Activated T-cell treated with anti-CD3 and anti-CD28 coated beads for 48 hours (primary cell): ENCODE data around the gene SELENOF.

ENCODE experiments used
- DNase-seq: peaks from one replicate; pipeline ENCODE4 v3.0.0-alpha.2; 2020; ENCODE audit warnings: low read depth

SELENOF gene

DNA sequence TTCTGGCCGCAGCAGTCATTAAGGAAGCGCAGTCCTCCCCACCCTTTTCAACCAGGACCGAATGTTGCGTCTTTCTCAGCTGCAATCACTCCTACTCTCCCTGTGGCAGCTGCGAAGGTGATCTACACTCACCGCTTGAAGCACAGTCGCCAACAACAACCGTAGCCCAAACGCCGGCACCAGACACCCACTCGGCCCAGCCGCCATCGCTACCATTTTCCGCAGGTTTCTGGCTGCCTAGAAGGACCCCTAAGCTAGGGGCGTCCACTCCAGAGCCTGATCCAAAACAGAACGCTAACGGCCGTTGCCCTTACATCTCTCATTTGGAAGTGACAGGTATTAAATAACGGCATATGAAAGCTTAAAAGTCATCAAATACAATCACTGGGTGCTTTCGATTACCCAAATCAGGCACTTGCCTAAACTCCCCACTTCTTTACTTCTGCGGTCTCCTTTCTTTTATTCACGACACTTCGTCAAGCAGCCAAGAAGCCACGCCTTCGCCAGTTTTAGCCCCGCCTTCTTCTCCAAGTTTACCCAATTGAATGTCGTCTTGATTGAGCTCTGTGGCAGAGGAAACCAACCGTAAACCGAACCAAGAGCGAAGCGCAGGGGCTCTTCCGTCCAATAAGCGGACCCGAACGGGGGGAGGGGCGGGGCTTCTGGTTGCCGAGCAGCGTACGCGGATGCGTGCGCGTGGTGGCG lies at the start of gene SELENOF:
Gene SELENOF, minus strand, starts transcription at position 231 of the 705 bp plus-strand sequence. Its CDS starts 15 bp downstream, at position 216.
- peak; percentile 97 for DNase-seq

DNA sequence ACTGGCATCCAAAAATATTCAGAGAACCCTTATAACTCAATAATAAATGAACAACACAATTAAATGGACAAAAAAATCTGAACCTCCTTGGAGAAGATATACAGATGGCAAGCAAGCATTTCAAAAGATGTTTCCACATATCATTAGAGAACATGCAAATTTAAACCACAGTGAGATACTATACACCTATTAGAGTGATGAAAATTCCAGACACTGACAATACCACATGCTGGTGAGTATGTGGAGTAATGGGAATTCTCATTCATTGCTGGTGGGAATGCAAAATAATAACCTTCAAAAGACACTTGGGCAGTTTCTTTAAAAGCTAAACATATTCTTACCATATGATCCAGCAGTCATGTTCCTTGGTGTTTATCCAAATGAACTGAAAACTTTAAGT lies 46.6 kb upstream of the SELENOF start:
- no peak for DNase-seq

- DNase-seq: no peak
Measured at GRCh38 chr1:86957221-86957620, 43.3 kb upstream of the SELENOF start.

DNA sequence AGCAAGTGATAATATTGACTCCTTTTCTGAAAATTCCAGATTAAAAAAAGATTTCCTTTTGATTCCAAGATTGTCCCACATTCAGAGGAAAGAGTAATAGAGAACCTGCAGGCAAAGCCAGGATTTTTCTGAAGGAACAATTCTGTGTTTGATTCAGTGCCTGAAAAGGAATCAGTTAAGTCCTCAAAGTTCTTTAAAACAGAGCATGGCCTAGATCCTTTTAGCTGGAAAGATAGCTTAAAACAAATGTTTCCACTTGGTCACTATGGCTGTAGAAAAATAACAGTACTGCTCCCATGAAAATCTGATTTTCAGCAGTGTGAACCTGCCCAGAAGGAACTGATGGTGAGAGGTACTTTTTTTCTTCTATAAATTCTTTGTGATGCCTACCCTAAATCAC lies 42.3 kb upstream of the SELENOF start:
- no peak for DNase-seq

GRCh38 chr1:86955678-86956077 lies 41.8 kb upstream of the SELENOF start:
- DNase-seq: no peak

DNA sequence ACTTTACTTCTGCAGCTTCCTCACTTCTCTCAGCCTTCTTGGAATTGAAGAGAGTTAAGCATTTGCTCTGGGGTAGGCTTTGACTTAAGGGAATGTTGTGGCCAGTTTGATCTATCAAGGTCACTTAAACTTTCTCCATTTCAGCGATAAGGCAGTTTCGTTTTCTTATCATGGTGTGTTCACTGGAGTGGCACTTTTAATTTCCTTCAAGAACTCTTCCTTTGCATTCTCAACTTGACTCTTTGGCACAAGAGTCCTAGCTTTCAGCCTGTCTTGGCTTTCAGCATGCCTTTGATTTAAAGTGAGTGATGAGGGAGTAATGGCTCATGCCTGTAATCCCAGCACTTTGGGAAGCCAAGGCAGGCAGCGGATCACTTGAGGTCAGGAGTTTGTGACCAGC lies 39.2 kb upstream of the SELENOF start:
- DNase-seq: no peak

DNA sequence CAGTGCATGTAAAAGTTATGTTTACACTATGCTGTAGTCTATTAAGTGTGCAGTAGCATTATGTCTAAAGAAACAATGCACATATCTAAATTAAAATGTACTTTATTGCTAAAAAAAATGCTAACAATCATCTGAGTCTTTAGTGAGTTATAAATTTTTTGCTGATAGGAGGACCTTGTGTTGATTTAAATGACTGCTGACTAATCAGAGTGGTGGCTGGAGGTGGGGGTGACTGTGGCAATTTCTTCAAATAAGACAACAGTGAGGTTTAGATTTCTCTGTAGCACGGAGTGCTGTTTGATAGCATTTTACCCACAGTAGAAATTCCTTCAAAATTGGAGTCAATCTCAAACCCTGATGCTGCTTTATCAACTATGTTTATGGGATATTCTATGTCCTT lies 37.5 kb upstream of the SELENOF start:
- DNase-seq: no peak

GRCh38 chr1:86950712-86951419 lies 36.9 kb upstream of the SELENOF start:
- DNase-seq: no peak

DNA sequence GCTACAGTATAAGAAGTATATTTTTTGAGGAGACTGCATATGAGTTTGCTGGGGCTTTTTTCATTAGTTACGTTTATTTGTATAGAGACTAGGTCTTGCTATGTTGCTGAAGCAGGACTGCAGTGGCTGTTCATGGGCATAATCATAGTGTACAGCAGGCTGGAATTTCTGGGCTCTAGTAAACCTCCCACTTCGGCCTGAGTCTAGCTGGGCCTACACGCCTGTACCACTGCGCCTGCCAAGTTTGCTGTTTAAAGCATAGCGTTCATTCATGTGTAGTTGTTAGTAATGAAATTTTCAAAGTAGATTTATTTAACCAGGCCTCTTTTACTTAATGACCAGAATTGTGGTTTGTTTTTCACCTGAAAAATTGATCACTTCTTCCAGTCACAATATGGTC lies 34.3 kb upstream of the SELENOF start:
- DNase-seq: no peak

- DNase-seq: no peak
Measured at GRCh38 chr1:86942743-86943142, 28.8 kb upstream of the SELENOF start.

DNA sequence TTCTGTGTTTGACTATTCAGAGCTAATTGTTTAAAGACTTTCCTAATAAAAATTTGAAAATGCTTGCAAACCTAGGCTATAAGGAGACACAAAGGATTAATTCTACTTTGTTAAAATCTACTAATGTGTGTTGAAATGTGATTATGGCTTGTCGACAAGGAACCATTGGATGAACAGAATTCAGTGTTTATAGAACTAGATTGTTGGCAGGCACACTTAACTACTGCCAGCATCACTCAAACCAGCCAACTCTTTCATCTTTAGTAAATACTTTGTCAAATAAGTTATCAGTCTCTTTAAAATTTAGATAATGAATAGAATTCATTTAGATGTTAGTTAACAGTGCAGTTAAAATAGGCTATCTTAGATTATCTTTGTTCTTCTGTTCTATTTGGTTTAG lies 28.1 kb upstream of the SELENOF start:
- no peak for DNase-seq

GRCh38 chr1:86940599-86940998 lies 26.7 kb upstream of the SELENOF start:
- DNase-seq: no peak

DNA sequence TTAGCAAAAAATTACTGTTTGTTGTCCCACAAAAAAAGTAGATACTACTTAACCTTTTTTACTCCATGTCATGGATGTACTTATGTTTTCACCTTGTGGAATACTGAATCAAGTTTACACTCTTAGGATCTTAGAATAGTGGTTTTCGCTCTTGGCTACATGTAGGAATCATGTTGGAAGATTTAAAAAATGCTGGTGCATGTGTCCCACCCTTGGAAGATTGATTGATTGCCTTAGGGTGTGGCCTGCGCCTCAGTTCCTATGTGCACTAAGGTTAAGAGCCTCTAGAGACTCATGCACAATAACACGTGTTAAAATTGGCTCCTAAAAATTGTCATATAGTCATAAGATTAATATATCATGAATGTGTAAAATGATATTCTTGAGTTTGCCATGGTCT lies 25.5 kb upstream of the SELENOF start:
- DNase-seq: no peak

DNA sequence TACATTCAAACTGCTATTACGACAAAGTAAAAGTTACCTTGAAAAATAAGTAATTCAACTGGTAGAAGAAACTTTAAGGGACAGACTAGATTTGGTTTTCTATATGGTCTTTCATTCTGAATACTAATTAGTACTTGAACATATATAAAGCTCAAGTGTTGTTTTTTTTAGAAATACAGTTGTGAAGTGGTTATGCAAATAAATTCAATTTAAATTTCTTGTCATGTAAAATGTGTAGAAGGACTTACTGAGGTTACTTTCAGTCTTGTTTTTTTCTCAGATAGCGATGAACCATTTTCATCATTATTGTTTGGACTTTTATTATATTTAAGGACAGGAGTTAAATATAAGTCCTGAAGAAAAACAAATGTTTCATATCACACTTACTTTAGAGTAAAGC lies 24.9 kb upstream of the SELENOF start:
- no peak for DNase-seq

DNA sequence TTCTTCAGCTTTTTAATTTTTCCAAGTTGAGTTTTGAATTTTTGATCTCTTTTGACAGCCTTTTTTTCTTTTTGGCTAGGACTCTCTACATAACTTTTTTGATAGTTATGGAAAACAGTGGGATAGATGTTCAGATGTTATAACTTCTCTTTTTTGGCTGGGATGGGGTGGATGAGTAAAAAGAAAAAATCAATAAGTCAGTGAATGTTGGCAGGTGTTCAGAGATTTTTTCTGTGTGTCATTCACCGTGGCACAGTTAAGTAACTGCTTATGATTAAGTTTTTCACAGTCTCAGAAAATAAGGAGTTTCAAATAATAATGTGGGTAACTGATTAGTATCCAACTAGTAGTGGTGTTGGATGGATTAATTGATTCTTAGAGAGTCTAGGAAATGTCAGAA lies 24.5 kb upstream of the SELENOF start:
- DNase-seq: no peak

DNA sequence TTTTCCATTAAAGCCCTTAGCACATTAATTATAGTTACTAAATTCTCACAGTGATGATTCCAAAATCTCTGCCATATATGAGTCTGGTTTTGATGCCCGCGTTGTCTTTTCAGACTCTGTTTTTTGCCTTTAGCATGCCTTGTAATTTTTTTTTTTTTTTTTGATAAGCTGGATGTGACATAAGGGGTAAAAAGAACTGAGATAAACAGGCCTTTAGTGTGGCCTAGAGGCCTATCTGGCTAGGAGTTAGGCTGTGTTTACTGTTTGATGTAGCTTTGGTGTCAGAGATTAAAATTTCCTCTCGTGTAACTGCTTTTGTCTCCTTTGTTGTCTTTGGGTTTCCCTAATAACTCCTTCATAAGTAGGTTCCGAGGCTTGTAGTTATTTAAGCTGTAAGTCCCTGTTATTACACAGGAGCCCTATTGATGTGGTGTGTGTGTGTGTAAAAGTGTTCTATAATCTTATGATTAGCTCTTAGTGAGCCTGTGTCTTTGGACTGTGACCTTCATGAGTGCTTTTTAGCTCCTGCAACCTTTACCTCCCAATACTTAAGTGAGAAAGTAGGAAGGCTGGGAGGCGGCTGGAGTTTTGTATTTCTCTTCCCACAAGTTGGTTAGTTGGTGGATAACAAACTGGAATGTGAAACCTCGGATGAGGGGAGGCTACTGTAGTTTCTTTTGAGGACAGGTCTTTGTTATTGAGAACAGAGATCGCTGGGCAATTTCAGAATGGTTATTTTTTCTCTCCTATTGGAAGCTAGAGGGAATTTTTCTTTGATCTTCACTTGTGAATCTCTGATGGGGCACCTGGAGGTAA lies 19.8 kb upstream of the SELENOF start:
- no peak for DNase-seq

DNA sequence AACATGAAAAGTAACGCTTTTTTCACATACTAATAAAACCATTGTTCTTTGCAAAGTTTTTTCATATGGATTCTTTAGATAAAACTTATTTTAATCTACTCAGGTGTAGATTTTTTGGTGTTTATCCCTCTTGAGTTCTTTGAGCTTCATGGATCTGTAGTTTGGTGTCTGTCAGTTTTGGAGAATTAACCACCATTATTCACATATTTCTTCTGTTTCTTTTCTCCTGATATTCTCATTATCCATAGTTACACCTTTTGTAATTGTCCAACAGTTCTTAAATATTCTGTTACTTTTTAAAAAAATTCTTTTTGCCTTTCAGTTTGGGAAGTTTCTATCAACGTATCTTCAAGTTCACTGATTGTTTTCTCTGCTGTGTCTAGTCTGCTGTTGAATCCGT lies 19.1 kb upstream of the SELENOF start:
- DNase-seq: no peak

DNA sequence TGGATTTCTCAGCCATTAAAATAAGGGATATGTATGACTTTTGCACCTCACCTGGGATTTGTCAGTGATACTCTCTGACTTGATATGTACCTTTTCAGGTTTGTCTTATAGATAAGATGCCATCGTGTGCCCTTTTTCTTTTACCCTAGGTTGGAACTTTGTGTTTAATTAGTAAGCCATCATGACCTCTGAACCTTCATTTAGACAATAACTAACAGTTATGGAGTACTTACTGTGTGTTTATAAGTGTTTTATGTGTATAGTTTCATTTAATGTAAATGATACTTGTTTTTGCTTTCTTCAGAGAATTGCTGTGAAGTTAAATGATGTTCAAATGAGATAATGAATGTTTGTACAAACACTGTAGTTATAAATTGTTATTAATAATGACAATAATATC lies 14.9 kb upstream of the SELENOF start:
- no peak for DNase-seq

DNA sequence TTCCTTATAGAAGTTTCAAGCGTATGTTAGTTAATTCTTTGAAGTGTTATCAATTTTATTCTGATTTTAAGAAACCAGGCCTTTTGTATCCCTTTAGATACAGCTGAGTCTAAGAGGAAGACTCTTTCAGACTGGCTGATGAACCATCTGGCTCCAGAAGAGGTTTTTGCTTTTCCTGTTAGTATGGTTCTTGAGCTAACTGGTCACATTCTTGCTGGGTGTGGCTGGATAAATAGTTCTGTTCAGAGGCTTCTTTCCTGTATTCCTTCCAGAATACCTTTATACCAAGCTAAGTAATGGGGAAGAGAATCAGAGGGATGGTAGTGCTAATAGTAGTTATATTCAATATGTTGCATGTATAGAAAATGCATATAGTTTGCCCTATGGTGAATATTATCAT lies 13.0 kb upstream of the SELENOF start:
- DNase-seq: no peak

- no peak for DNase-seq
Measured at GRCh38 chr1:86925742-86926141, 11.8 kb upstream of the SELENOF start.

GRCh38 chr1:86924324-86924960 lies 10.5 kb upstream of the SELENOF start:
- no peak for DNase-seq

- no peak for DNase-seq
Measured at GRCh38 chr1:86922445-86922844, 8.5 kb upstream of the SELENOF start.

GRCh38 chr1:86916752-86917151 lies 2.8 kb upstream of the SELENOF start:
- DNase-seq: no peak
